Measurements from ENCODE around the gene ARHGAP30. TPM values are rescaled to one million over a fixed set of nuclear protein-coding genes. Genes with fewer than 3 reads are reported as not detected.

ARHGAP30 gene
- total RNA-seq, 1 experiment from 2014 or later = 0.36 TPM

DNA sequence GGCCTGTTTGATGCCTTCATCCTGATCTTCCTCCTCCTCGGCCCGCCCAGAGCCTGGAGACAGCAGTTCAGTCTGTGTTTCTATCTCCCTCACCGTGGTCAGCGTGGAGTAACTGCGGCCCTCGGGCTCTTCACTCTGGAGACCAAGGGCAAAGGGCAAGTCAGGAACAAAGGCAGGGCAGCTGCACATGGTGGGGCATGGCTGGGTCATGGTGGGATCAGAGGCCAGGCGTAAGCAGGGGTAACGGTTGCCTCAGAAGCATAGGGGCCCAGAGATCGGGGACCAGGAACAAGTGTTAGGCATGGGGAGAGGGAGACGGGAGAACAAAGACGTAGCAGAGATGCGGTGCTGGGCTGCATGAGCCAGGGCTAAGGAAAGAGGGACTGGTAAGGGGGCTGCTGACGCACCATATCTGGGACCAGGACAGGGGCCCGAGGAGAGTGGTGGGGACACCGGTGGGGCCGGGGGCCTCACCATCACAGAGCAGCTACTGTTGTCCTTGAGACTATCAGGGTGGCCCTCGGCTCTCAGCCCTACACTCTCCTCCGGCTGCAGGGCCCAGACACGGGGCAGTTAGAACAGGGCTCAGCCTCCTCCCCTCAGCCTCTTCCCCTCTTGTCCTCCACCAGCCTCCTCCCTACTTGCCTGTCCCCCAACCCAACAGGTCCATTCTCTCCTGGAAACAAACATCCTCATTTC, 3.2 kb upstream of the ARHGAP30 start:
- in situ Hi-C loops (cut with HindIII; ENCODE audit: low pct_unique_long_range_greater_than_20kb, low sequenced_read_pairs) (no loop called here), intact Hi-C loops (cut with micrococcal nuclease; ENCODE audit: unreplicated experiment) (no loop called here)
- DNase-seq (ENCODE audit: low read depth, low spot score) = no peak
- H3K27me3 ChIP-seq (ENCODE audit: control insufficient read depth, insufficient read depth, low read length) = no peaks in the 10 kb centered on the region
- H3K9me3 ChIP-seq (ENCODE audit: control insufficient read depth, insufficient read depth, low read depth, low read length) = no peaks in the 10 kb centered on the region
- H3K4me1 ChIP-seq (ENCODE audit: control insufficient read depth, insufficient read depth, low read length) = no peaks in the 10 kb centered on the region
- no peak for ATAC-seq
- TF ChIP-seq, protein P1, sequence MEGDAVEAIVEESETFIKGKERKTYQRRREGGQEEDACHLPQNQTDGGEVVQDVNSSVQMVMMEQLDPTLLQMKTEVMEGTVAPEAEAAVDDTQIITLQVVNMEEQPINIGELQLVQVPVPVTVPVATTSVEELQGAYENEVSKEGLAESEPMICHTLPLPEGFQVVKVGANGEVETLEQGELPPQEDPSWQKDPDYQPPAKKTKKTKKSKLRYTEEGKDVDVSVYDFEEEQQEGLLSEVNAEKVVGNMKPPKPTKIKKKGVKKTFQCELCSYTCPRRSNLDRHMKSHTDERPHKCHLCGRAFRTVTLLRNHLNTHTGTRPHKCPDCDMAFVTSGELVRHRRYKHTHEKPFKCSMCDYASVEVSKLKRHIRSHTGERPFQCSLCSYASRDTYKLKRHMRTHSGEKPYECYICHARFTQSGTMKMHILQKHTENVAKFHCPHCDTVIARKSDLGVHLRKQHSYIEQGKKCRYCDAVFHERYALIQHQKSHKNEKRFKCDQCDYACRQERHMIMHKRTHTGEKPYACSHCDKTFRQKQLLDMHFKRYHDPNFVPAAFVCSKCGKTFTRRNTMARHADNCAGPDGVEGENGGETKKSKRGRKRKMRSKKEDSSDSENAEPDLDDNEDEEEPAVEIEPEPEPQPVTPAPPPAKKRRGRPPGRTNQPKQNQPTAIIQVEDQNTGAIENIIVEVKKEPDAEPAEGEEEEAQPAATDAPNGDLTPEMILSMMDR (IDR thresholded peaks at IDR 0.05) = no peak
- TF ChIP-seq, protein P2, sequence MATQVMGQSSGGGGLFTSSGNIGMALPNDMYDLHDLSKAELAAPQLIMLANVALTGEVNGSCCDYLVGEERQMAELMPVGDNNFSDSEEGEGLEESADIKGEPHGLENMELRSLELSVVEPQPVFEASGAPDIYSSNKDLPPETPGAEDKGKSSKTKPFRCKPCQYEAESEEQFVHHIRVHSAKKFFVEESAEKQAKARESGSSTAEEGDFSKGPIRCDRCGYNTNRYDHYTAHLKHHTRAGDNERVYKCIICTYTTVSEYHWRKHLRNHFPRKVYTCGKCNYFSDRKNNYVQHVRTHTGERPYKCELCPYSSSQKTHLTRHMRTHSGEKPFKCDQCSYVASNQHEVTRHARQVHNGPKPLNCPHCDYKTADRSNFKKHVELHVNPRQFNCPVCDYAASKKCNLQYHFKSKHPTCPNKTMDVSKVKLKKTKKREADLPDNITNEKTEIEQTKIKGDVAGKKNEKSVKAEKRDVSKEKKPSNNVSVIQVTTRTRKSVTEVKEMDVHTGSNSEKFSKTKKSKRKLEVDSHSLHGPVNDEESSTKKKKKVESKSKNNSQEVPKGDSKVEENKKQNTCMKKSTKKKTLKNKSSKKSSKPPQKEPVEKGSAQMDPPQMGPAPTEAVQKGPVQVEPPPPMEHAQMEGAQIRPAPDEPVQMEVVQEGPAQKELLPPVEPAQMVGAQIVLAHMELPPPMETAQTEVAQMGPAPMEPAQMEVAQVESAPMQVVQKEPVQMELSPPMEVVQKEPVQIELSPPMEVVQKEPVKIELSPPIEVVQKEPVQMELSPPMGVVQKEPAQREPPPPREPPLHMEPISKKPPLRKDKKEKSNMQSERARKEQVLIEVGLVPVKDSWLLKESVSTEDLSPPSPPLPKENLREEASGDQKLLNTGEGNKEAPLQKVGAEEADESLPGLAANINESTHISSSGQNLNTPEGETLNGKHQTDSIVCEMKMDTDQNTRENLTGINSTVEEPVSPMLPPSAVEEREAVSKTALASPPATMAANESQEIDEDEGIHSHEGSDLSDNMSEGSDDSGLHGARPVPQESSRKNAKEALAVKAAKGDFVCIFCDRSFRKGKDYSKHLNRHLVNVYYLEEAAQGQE (IDR thresholded peaks at IDR 0.05; ENCODE audit: insufficient read depth in 1 of 2, low read depth in 2 of 2, low read length in 1 of 2) = no peak
- TF ChIP-seq SIN3A (IDR thresholded peaks at IDR 0.05; ENCODE audit: borderline replicate concordance, insufficient read depth, low read depth, low read length) = no peak
- no peak for TF ChIP-seq POLR2AphosphoS5 (IDR thresholded peaks at IDR 0.05; ENCODE audit: low read depth, low read length)
- no TSS peak for BruUV-seq (replicated peaks)
- H3K4me3 ChIP-seq (ENCODE audit: low read depth in 2 of 2, low read length in 2 of 2) = no peak overlapping the region
- ChIA-PET CTCF (no interaction called here), POLR2A (interaction anchor here (0.5 kb wide), 1 partner anchor 52 kb away, joined by 8 read pairs; the partner anchor contains the start of gene F11R)
- no peaks in the 10 kb centered on the region for H3K36me3 ChIP-seq (ENCODE audit: control insufficient read depth, insufficient read depth, low read length)
- no peak overlapping the region for H3K27ac ChIP-seq (ENCODE audit: low read length)

DNA sequence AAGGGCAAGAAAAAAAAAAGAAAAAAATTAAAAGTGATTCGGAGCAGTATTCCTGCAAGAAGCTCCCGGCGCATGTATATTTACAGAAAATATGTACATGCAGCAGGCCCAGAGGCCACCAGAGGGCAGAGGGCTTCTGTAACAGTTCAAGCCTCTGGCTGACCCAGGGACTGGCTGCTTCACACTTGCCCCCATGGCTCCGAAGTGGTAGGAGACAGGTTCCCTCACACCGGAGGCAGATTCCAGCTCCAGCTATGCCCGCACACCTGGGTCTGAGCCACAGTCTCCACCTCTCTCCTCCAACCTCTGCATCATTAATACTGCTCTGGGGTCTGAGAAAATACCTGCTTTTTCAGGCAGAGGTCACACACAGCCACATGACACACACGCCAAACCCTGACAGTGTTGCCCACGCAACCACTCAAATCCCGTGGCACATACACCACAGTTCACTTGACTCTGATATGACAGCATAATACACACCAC, 2.2 kb upstream of the ARHGAP30 start:
- Histone ChIP-seq H3K4me3 (ENCODE audit: low read depth in 2 of 2, low read length in 2 of 2) (no peak overlapping the region), H3K9me3 (ENCODE audit: control insufficient read depth, insufficient read depth, low read depth, low read length) (no peaks in the 10 kb centered on the region), H3K27me3 (ENCODE audit: control insufficient read depth, insufficient read depth, low read length) (no peaks in the 10 kb centered on the region), H3K27ac (ENCODE audit: low read length) (no peak overlapping the region), H3K36me3 (ENCODE audit: control insufficient read depth, insufficient read depth, low read length) (no peaks in the 10 kb centered on the region), H3K4me1 (ENCODE audit: control insufficient read depth, insufficient read depth, low read length) (no peaks in the 10 kb centered on the region)
- in situ Hi-C loops (cut with HindIII; ENCODE audit: low pct_unique_long_range_greater_than_20kb, low sequenced_read_pairs) (no loop called here), intact Hi-C loops (cut with micrococcal nuclease; ENCODE audit: unreplicated experiment) (no loop called here)
- POLR2A ChIA-PET = interaction anchor here (0.5 kb wide), 1 partner anchor 26 kb away, joined by 3 read pairs; no protein-coding TSS in a partner anchor
- DNase-seq (ENCODE audit: low read depth, low spot score) (peak; percentile 41), ATAC-seq (peak; percentile 86)
- TF ChIP-seq, protein P1 (IDR thresholded peaks at IDR 0.05) = peak; percentile 83
- TF ChIP-seq, protein P2 (IDR thresholded peaks at IDR 0.05; ENCODE audit: insufficient read depth in 1 of 2, low read depth in 2 of 2, low read length in 1 of 2) = no peak
- no peak for TF ChIP-seq SIN3A (IDR thresholded peaks at IDR 0.05; ENCODE audit: borderline replicate concordance, insufficient read depth, low read depth, low read length)
- no peak for TF ChIP-seq TCF7L2 (IDR thresholded peaks at IDR 0.05; ENCODE audit: low read depth, low read length)
- BruUV-seq (replicated peaks) = no TSS peak
- CTCF ChIA-PET = interaction anchor here (0.9 to 1.1 kb wide), 2 partner anchors 24 to 26 kb away, joined by 3 to 4 read pairs; no protein-coding TSS in a partner anchor

All from Panc1 (cell line).